HEK293 (cell line): ENCODE data around the gene RAD54L.

Source experiments
- CTCF ChIA-PET: fragments of 350-600 bp; formaldehyde crosslinking; extraction: SDS; loops from one replicate; lab custom pipeline; 2021; ENCODE audit warnings: antibody characterized with exemption; lab: Yijun Ruan, JAX
- POLR2A ChIA-PET: fragments of 300-600 bp; formaldehyde crosslinking; extraction: SDS; loops from one replicate; lab custom pipeline; 2020; ENCODE audit warnings: antibody characterized with exemption, inconsistent platforms; lab: Yijun Ruan, JAX
- H3K27ac ChIP-seq: fragments of 200-500 bp; sonication (Bioruptor generic); 2 replicates; pipeline ENCODE4 v1.5.1; 2014; ENCODE audit warnings: low read depth, low read length, control low read depth, inconsistent platforms; ENCODE audit errors: extremely low read depth
- H3K36me3 ChIP-seq, 2 experiments: fragments of 200-500 bp in 1 of 2; sonication (Bioruptor generic) in 1 of 2; 1 replicate in 1 of 2; 2 replicates in 1 of 2; pipeline ENCODE4 v1.5.1; 2014 to 2017; ENCODE audit warnings: inconsistent platforms in 2 of 2, low read length in 2 of 2; ENCODE audit not compliant: control insufficient read depth in 2 of 2, insufficient read depth in 1 of 2
- H3K4me1 ChIP-seq: fragments of 200-500 bp; sonication (Bioruptor generic); 2 replicates; pipeline ENCODE4 v1.5.1; 2014; ENCODE audit warnings: mild to moderate bottlenecking, low read length, inconsistent platforms; ENCODE audit not compliant: control insufficient read depth, insufficient read depth
- H3K4me3 ChIP-seq: 2 replicates; pipeline ENCODE4 v1.5.1; 2011; ENCODE audit warnings: low read depth, mild to moderate bottlenecking, control low read depth, low read length, moderate library complexity
- H3K9me3 ChIP-seq: fragments of 200-500 bp; sonication (Bioruptor generic); 2 replicates; pipeline ENCODE4 v1.5.1; 2014; ENCODE audit warnings: low read depth, low read length, inconsistent platforms; ENCODE audit not compliant: control insufficient read depth, insufficient read depth
- EGR2 ChIP-seq: fragments of 450-650 bp; formaldehyde crosslinking; IDR thresholded peaks from 2 replicates; pipeline ENCODE4 v1.5.1; 2016; ENCODE audit warnings: low read depth, missing biosample characterization, missing genetic modification characterization
- HOXA7 ChIP-seq: sonication (generic); formaldehyde crosslinking; IDR thresholded peaks from 2 replicates; pipeline ENCODE4 v1.8.1; 2022; ENCODE audit warnings: missing genetic modification reagents, borderline replicate concordance
- MYNN ChIP-seq: fragments of 450-650 bp; formaldehyde crosslinking; IDR thresholded peaks from 2 replicates; pipeline ENCODE4 v1.5.1; 2016; ENCODE audit warnings: missing biosample characterization, missing genetic modification characterization, borderline replicate concordance
- YY2 ChIP-seq: fragments of 450-650 bp; formaldehyde crosslinking; IDR thresholded peaks from 2 replicates; pipeline ENCODE4 v1.5.1; 2016; ENCODE audit warnings: missing biosample characterization, missing genetic modification characterization
- ZFP41 ChIP-seq: fragments of 450-650 bp; formaldehyde crosslinking; IDR thresholded peaks from 2 replicates; pipeline ENCODE4 v1.5.1; 2016; ENCODE audit warnings: missing biosample characterization, missing genetic modification characterization, borderline replicate concordance
- ZIC2 ChIP-seq: fragments of 450-650 bp; formaldehyde crosslinking; IDR thresholded peaks from 2 replicates; pipeline ENCODE4 v1.5.1; 2016; ENCODE audit warnings: missing biosample characterization, missing genetic modification characterization
- ZNF146 ChIP-seq: fragments of 450-650 bp; formaldehyde crosslinking; IDR thresholded peaks from 2 replicates; pipeline ENCODE4 v1.5.1; 2016; ENCODE audit warnings: missing biosample characterization, missing genetic modification characterization
- ZNF174 ChIP-seq: fragments of 450-650 bp; formaldehyde crosslinking; IDR thresholded peaks from 2 replicates; pipeline ENCODE4 v1.5.0; 2017; ENCODE audit warnings: missing biosample characterization, mild to moderate bottlenecking, missing genetic modification characterization
- ZNF366 ChIP-seq: fragments of 450-650 bp; formaldehyde crosslinking; conservative IDR thresholded peaks from 2 replicates; pipeline ENCODE4 v1.5.1; 2016; ENCODE audit warnings: missing biosample characterization, missing genetic modification characterization
- ZNF37A ChIP-seq: fragments of 450-650 bp; IDR thresholded peaks from 2 replicates; pipeline ENCODE4 v1.5.1; 2018; ENCODE audit warnings: missing biosample characterization, missing genetic modification characterization
- ZNF549 ChIP-seq: fragments of 450-650 bp; IDR thresholded peaks from 2 replicates; pipeline ENCODE4 v1.5.1; 2018; ENCODE audit warnings: missing biosample characterization, missing genetic modification characterization, mild to moderate bottlenecking, inconsistent platforms, moderate library complexity
- ZNF600 ChIP-seq: fragments of 450-650 bp; formaldehyde crosslinking; IDR thresholded peaks from 2 replicates; pipeline ENCODE4 v1.5.1; 2016; ENCODE audit warnings: missing biosample characterization, missing genetic modification characterization
- ZNF629 ChIP-seq: fragments of 450-650 bp; formaldehyde crosslinking; IDR thresholded peaks from 2 replicates; pipeline ENCODE4 v1.5.1; 2017; ENCODE audit warnings: missing biosample characterization, missing genetic modification characterization
- TF ChIP-seq, protein P1 (sequence below): fragments of 450-650 bp; formaldehyde crosslinking; IDR thresholded peaks from 2 replicates; pipeline ENCODE4 v1.5.1; 2016; ENCODE audit warnings: missing biosample characterization, missing genetic modification characterization, low read depth
- TF ChIP-seq, protein P2 (sequence below): fragments of 450-650 bp; formaldehyde crosslinking; IDR thresholded peaks from 2 replicates; pipeline ENCODE4 v1.5.1; 2017; ENCODE audit warnings: missing biosample characterization, mild to moderate bottlenecking, missing genetic modification characterization, moderate library complexity
- TF ChIP-seq, protein P3 (sequence below): fragments of 450-650 bp; formaldehyde crosslinking; optimal IDR thresholded peaks from 2 replicates; pipeline ENCODE3; 2016; ENCODE audit warnings: missing biosample characterization, mild to moderate bottlenecking, missing genetic modification characterization

The RAD54L gene

DNA sequence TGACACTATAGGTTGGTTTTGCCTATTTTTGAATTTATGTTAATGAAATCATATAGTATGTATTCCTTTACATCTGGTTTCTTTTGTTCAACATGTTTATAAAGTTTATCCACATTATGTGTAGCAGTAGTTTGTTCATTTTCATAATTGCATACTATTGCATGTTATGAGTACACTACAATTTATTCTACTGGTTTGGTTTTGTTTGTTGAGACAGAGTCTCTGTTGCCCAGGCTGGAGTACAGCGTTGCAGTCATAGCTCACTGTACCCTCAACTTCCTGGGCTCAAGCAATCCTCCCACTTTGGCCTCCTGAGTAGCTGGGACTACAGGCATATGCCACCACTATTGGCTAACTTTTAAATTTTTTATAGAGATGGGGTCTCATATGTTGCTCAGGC is 21.0 kb downstream of the RAD54L start (continued):
- TF ChIP-seq, protein P1, sequence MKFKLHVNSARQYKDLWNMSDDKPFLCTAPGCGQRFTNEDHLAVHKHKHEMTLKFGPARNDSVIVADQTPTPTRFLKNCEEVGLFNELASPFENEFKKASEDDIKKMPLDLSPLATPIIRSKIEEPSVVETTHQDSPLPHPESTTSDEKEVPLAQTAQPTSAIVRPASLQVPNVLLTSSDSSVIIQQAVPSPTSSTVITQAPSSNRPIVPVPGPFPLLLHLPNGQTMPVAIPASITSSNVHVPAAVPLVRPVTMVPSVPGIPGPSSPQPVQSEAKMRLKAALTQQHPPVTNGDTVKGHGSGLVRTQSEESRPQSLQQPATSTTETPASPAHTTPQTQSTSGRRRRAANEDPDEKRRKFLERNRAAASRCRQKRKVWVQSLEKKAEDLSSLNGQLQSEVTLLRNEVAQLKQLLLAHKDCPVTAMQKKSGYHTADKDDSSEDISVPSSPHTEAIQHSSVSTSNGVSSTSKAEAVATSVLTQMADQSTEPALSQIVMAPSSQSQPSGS (tag by site-specific recombination) = no peak
- TF ChIP-seq ZNF629 (tag by site-specific recombination) = no peak
- TF ChIP-seq, all 188 proteins: peak for 0

DNA sequence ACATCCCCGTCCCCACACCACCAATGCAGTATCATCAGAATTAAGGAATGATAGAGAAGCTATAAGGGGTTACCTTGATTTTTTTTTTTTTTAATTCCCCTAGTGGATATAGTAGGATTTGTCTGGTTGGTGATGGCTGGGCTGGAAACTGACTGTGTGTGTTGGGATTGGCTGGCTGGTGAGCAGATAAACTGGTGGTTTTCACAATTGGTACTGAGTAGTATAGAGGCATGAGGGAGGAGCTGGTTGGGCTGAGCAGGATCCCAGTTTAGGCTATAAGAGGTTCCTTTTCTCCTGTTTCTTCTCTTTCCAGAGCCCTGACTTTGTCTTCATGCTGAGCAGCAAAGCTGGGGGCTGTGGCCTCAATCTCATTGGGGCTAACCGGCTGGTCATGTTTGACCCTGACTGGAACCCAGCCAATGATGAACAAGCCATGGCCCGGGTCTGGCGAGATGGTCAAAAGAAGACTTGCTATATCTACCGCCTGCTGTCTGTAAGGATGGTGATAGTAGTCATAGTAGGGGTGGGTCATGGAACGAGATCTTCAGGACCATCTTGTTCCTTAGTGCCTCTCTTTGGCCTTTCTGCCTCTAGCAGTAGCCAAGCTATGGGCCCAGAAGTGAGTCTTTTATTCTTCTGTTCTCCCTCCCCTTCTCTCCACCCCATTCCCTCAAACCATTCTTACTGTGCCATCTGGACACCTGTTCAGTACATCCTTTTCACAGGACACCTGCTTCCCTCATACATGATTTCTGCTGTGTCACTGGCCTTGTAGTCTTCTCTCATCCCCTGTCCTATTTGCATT is 26.9 kb downstream of the RAD54L start:
- no peak overlapping the region for H3K4me3 ChIP-seq
- H3K27ac ChIP-seq = no peak overlapping the region
- CTCF ChIA-PET = interaction anchor here (0.6 to 2.7 kb wide), 4 partner anchors 16 to 51 kb away, joined by 3 to 9 read pairs (median 4); no protein-coding TSS in a partner anchor
- H3K4me1 ChIP-seq = no peaks in the 10 kb centered on the region
- H3K9me3 ChIP-seq = no peaks in the 10 kb centered on the region
- TF ChIP-seq MYNN (tag by site-specific recombination) = no peak
- TF ChIP-seq, protein P2, sequence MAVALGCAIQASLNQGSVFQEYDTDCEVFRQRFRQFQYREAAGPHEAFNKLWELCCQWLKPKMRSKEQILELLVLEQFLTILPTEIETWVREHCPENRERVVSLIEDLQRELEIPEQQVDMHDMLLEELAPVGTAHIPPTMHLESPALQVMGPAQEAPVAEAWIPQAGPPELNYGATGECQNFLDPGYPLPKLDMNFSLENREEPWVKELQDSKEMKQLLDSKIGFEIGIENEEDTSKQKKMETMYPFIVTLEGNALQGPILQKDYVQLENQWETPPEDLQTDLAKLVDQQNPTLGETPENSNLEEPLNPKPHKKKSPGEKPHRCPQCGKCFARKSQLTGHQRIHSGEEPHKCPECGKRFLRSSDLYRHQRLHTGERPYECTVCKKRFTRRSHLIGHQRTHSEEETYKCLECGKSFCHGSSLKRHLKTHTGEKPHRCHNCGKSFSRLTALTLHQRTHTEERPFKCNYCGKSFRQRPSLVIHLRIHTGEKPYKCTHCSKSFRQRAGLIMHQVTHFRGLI = peak; percentile 81
- POLR2A ChIA-PET = interaction anchor here (0.9 to 2.1 kb wide), 4 partner anchors 10 to 19 kb away, joined by 3 to 7 read pairs (median 4); no protein-coding TSS in a partner anchor
- H3K36me3 ChIP-seq = peaks cover 56 to 100% of the 10 kb centered on the region in 2 experiments

- H3K4me3 ChIP-seq = no peak overlapping the region
- CTCF ChIA-PET = interaction anchor here (2.7 kb wide), 1 partner anchor 30 kb away, joined by 9 read pairs; no protein-coding TSS in a partner anchor
- POLR2A ChIA-PET = interaction anchor here (0.9 to 2.1 kb wide), 4 partner anchors 10 to 28 kb away, joined by 3 to 7 read pairs (median 5); partner anchors contain the start of gene RAD54L
- no peaks in the 10 kb centered on the region for H3K9me3 ChIP-seq
- no peaks in the 10 kb centered on the region for H3K4me1 ChIP-seq
- no peak overlapping the region for H3K27ac ChIP-seq
- TF ChIP-seq ZNF366 (tag by site-specific recombination) = 0 out of 2 replicates have a peak, but pooled peaks have one; percentile 24
- no peak for TF ChIP-seq ZNF146 (tag by site-specific recombination)
- TF ChIP-seq ZFP41 (tag by site-specific recombination) = no peak
- H3K36me3 ChIP-seq = peaks cover 52 to 100% of the 10 kb centered on the region in 2 experiments
These were observed 27.4 kb downstream of the RAD54L start for GRCh38 chr1:46275030-46275337.

DNA sequence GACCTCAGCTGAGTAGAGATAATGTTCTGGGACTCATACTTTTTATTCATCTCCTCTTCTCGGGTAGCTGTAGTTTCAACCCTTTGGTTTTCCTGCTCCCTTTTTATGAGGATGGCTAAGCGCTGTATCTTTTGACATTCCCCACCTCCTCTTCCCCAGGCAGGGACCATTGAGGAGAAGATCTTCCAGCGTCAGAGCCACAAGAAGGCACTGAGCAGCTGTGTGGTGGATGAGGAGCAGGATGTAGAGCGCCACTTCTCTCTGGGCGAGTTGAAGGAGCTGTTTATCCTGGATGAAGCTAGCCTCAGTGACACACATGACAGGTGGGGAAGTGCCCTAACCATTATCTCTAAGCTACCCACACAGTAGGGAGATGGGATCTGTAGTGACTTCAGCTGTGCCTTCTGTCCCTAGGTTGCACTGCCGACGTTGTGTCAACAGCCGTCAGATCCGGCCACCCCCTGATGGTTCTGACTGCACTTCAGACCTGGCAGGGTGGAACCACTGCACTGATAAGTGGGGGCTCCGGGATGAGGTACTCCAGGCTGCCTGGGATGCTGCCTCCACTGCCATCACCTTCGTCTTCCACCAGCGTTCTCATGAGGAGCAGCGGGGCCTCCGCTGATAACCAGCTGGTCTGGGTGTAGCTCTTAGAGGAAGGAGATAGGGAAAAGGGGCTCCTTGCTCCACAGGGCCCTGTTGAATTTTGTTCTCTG is 30.3 kb downstream of the RAD54L start:
- Histone ChIP-seq H3K36me3 (peaks cover 35 to 100% of the 10 kb centered on the region in 2 experiments), H3K27ac (no peak overlapping the region), H3K9me3 (no peaks in the 10 kb centered on the region), H3K4me1 (no peaks in the 10 kb centered on the region), H3K4me3 (no peak overlapping the region)
- CTCF ChIA-PET = interaction anchor here (0.6 to 1.4 kb wide), 4 partner anchors 8 to 169 kb away, joined by 3 to 4 read pairs (median 4); partner anchors contain the start of genes LRRC41 and UQCRH
- POLR2A ChIA-PET = interaction anchor here (0.5 to 2.0 kb wide), 3 partner anchors 18 to 59 kb away, joined by 4 to 8 read pairs (median 6); partner anchors contain the start of gene RAD54L
- TF ChIP-seq ZIC2 (tag by site-specific recombination) = peak; percentile 51
- 0 out of 2 replicates have a peak, but pooled peaks have one; percentile 15 for TF ChIP-seq ZNF600 (tag by site-specific recombination)
- no peak for TF ChIP-seq HOXA7 (CRISPR knock-in tag)
- no peak for TF ChIP-seq EGR2 (tag by site-specific recombination)
- no peak for TF ChIP-seq ZNF174 (tag by site-specific recombination)
- no peak for TF ChIP-seq YY2 (tag by site-specific recombination)
- no peak for TF ChIP-seq ZNF549 (tag by site-specific recombination)
- TF ChIP-seq, protein P3, sequence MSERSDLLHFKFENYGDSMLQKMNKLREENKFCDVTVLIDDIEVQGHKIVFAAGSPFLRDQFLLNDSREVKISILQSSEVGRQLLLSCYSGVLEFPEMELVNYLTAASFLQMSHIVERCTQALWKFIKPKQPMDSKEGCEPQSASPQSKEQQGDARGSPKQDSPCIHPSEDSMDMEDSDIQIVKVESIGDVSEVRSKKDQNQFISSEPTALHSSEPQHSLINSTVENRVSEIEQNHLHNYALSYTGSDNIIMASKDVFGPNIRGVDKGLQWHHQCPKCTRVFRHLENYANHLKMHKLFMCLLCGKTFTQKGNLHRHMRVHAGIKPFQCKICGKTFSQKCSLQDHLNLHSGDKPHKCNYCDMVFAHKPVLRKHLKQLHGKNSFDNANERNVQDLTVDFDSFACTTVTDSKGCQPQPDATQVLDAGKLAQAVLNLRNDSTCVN (tag by site-specific recombination) = no peak
- TF ChIP-seq ZNF37A (tag by site-specific recombination) = no peak
